ENCODE measurements around the gene AIDA.

The AIDA gene

DNA sequence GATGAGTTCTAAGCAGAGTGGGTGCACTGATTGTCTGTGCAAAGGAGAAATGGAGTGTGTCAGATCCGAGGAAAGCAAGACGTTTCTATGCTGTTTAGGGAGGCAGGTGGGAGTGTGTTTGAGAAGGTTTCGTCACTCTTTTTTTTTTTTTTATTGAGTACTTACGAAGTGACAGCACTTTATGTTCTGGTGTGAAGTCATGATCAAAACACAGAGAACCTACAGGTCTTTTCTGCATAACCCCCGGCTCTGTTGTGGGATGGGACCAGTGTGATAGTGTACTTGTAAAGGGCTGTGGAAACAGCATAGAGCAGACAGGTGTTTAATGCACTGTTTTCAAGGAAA, 67.7 kb downstream of the AIDA start:
- no peak for DNase-seq (ENCODE audit: low read depth)

DNA sequence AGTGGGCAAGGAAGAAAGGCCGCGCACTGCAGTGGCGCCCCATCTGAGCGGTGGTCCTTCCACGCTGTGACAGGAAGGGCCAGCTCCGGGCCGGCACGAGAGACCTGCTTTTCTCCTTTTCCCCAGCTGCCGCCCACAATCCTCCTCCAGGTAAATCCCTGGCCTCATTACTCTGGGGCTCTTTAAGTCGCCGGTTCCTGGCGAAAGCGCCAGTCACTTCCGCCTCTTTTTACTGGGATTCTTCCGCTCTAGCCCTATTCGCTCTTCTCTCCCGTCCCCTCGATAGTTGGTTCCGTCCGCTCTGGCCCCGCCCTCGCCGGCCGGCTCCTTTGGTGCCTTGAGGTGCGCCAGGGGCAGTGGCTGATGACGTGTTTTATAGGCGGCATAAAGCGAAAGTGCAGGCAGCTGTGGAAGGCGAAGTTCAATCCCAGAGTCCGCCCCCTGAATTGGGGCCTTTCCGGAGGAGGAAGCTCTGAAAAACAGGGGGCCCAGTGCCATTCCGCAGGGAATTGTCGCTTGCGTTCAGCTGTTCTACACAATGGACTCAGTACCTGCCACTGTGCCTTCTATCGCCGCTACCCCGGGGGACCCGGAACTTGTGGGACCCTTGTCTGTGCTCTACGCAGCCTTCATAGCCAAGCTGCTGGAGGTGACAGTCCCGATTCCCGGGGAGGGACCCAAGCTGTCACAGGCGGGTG, 68.2 kb downstream of the AIDA start:
- peak; percentile 96 for DNase-seq (ENCODE audit: low read depth)

DNA sequence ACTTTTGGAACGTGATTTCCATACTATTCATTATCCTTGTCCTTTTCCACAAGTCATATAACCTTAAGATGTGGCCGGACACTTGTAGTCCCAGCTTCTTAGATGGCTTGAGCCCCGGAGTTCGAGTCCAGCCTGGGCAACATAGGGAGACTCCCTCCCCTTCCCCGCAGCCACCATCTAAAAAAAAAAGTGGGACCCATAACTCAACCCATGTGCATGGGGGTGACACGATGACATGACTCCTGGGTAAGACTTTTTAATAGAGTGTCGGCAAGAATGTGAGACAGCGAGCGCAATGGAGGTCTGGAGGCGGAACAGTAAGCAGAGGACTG, 68.7 kb downstream of the AIDA start:
- DNase-seq (ENCODE audit: low read depth) = no peak

DNA sequence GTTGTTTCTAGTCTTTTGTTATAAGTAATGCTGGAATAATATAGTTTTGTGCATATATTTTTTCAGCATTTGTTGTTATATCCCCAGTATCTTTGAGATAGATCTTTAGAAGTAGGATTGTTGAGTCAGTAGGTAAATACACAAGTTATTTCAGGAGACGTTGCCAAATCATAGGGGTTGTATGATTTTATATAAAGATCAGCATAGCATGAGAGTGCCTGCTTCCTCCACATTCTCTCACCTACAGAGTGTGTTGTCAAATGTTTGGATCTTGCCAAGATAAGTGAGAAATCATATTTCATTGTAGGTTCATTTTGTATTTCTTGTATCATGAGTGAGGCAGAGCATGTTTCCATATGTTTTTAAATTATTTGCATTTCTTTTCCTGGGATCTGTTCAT, 69.8 kb downstream of the AIDA start:
- no peak for DNase-seq (ENCODE audit: low read depth)

DNA sequence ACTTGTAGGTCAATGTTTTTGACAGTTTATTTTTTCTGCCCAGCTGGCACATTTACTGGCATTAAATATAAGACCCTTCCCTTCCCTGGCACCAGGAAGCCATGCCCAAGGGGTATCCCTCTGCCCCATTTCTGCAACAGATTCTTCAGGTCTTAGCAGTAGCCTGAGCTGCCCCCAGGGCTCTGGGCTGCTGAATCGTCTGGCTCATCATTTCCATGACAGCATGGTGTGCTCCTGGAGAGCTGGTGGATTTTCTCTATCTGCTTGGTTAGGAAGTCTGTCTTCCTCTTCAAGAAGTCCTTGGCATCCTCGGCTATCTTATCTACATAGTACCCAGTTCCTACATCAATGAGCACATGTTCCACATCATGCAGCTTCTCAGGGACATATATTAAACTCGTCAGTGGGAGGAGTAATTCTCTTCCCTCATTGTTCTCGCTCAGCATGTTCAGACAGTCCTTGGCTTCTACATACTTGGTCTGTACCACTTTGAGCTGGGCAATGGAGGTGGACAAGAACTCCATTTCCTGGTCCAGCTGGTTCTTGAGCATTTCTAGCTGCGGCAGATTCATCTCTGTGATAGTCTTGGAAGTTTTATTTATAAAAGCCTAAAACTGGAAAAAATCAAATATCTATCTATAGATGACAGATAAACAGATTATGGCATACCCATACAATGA, 70.9 kb downstream of the AIDA start:
- DNase-seq (ENCODE audit: low read depth) = no peak

DNA sequence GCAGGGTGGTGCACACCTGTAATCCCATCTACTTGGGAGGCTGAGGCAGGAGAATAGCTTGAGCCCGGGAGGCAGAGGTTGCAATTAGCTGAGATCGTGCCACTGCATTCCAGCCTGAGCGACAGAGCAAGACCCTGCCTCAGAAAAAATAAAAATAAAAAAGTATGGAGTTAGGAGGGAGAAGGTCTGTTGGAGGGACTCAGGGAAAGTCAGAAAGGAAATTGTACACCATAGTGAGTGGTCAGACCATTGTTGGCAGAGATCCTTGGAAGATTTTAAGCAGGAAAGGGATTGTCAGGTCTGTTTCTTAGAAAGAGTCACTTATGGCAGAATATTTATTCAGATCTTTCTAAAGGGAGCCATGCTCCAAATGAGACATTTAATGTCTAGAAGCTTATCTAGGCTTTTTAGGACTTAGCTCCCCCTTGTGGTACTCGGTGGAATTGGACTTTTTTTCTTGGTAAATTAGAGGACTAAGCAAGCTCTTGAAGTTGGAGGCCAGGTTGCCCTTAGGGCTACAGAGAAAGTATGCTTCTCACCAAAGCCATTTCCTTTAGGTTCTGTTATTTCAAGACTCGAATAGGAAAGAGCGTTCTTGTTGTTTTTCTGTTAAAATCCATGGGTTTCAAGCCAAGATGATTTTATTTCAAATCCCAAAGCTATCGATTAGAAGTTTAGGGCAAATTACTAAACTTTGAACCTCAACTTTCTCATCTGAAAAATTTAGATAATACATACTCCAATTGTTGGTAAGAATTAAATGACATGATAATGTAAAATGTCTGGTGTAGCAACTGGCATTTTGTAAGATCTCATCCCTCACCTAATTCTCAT, 77.9 kb downstream of the AIDA start:
- DNase-seq (ENCODE audit: low read depth) = peak; percentile 84

DNA sequence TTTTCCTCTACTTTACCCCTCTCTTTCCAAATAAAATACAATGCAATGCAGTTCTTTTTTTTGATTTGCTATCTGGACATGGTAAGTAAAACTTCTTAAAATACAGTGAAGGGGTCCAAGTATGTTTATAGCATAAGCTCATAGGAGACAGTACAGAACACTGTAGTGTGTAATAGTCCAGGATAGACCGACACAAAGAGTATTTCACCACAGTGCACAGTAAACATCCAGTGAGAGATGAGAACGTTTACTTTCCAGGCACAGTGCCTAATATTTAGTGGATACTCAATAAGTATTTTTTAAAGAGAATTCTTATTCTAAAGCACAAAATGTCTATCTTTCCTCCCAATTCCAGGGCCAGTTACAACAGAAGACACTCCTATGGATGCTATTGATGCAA, 79.5 kb downstream of the AIDA start:
- DNase-seq (ENCODE audit: low read depth) = no peak

DNA sequence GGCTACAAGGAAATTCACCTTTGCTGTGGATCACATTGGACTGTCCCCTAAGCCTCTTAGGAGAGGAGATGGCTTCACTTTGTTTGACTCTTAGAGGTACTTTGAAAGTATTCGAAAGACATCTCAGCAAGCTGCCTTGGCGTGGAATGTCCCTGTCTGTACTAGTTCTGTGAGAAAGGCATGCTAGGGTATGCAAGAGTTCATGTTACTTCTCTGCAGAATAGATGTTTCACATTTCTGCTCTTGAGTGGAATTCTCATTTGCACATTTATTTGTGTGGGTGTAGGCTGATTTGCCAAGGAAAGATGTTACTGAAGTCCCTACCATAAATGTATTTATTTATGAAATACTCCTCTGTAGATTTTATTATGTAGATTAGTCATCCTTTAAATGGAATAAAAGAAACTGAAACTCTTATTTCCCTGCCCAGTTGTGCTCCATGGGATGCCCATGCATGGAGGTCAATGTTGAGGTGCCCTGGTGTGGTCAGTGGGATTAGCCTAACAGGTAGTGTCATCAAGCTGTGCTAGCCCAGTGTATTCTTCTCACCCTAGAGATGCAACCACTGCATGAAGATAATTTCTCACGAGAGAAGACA, 80.6 kb downstream of the AIDA start:
- no peak for DNase-seq (ENCODE audit: low read depth)

DNA sequence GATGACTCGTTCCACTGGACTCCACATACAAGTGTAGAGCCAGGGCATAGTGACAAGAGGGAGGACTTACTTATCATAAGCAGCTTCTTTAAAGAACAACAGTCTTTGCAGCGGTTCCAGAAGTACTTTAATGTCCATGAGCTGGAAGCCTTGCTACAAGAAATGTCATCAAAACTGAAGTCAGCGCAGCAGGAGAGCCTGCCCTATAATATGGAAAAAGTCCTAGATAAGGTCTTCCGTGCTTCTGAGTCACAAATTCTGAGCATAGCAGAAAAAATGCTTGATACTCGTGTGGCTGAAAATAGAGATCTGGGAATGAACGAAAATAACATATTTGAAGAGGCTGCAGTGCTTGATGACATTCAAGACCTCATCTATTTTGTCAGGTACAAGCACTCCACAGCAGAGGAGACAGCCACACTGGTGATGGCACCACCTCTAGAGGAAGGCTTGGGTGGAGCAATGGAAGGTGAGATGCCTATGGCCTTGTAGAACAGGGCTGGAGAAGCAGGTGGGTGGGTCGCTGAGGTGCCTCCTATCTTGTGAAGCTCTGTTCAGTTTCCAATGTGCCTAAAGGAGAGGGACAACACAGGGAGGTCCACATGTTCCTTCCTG, 82.3 kb downstream of the AIDA start:
- DNase-seq (ENCODE audit: low read depth) = no peak

DNA sequence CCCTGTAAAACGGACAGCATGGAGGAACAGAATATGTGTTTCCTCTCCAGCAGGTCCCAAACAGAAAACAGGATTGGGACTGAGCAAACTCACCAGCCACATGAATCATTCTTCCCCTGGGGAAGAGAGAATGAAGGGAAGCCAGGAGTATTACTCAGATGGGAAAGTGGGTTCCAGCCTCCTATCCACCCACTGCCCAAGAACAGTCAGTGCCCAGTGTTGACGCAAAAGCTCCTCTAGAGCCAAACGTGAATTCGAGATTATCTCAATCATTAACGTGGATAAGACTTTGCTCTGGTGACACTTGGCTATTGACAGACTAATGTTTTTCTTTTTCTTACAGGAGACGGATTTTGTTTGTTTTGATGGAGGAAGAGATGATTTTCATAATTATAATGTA, 85.1 kb downstream of the AIDA start:
- peak; percentile 28 for DNase-seq (ENCODE audit: low read depth)

DNA sequence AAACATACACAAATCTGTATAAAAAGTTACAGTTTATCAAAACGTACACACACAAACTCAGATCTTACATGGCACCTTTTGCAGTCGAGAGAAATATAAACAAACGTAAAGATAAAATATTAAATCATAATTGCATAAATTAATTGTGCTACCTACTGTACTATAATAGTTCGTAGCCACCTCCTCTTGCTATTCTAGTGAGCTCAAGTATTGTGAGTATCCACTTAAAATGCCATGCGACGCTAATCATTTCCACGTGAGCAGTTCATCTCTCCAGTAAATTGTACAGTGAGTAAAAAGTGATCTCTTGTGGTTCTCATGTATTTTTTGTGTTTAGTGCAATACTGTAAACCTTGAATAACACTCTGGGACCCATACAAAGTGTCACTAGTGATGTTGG, 88.1 kb downstream of the AIDA start:
- no peak for DNase-seq (ENCODE audit: low read depth)

DNA sequence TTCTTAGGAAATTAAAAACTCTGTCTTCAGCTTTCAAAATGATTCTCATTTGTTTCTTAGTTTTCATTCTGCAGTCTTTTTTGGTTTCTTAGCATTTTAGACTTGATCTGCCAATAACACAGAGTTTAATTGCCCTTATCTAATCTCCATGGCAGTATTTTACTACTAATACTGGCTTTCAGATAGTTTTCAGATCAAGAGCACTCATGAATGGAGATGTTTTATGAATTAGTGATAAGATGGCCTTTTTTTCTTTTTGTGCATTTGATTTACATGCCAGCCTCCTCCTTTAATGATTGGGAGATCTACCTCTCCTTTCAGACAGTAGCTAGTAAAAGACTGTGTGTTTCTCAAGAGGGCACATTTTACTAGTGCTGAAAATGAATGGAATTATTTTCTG, 88.8 kb downstream of the AIDA start:
- no peak for DNase-seq (ENCODE audit: low read depth)

DNA sequence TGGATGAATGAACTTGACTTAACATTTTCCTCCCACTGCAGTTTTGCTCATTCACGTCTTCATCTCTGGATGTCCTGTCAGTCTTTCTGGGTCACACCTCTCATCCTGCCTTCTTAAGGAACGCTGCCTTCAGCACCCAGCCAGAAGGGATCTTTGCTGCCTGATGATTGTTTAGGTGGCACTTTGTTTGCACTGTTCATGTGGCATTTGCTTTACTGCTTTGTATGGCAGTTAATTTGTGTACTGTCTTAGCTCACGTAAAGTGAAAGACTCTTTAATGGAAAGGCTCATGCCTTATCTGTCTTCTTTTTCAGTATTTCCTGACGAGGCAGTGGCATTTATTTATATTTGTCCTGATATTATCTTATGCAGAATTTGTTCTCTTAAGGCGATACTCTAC, 89.5 kb downstream of the AIDA start:
- DNase-seq (ENCODE audit: low read depth) = no peak

DNA sequence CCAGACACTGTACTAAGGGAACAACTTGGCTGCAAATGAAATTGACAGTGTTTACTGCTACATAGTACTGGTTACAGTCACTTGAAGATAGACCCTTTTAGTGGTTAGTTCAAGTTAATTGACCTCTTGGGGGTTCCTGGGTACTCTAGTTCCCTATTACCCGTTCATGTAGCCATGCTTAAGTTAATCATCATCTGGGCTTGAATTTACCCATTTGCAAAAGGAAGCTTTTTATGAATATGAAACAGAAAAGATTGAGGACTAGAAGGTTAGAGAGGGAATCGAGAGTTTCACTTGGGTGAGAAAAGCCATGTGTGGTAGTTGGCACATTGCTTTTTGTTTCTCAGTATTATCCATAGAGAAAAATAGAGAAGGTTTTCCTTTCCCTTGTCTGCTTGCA, 91.7 kb downstream of the AIDA start:
- DNase-seq (ENCODE audit: low read depth) = no peak

DNA sequence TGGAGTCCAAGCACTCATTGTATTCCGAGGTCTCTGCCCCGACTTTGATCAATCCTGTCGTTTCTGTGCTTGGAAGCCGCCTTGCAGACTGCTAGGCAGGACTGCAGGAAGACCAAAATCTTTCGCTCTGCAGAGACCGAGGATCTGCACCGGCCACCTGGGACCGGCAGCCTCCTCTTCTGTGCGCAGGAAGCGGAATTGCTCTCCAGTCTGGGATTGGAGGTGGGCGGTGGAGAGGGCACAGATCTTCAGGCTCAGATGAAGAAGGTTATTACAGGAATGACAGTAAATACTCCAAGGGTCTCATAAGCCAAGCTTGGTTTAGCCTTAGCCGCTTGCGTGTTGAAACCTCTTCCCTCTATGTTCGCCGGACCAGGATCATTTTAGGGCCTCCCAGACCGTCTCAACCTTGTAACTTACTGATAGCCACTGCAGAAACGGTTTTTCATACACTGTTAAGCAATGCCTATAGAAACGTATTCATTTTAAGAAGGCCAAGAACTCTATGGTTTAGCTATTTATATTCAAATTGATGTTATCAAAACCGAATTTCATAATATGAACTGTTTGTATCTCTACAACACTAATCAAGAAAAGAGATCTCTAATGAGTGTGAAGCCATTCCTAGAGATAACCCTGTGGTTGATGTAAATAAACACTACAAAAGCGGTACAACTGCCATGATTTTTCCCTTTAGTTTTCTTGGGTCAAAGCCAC, 93.3 kb downstream of the AIDA start:
- no peak for DNase-seq (ENCODE audit: low read depth)
